Right renal cortex interstitium (tissue), 3 donors: ENCODE results near the gene TMEM150B. TPM values are rescaled to one million over a fixed set of nuclear protein-coding genes. Genes with fewer than 3 reads are reported as not detected.

Experiments used
- DNase-seq, 3 donors: peaks; one replicate each; pipeline ENCODE4 v3.0.0-alpha.2; 2013; ENCODE audit warnings: low read depth in 3 of 3, low spot score in 2 of 3
- polyA plus RNA-seq, 3 donors: library from polyadenylated mRNA; unstranded; fragments of 120-200 nt; gene quantifications; one replicate each; pipeline ENCODE4 v1.2.1, GENCODE V29; 2013; ENCODE audit not compliant: insufficient read length in 3 of 3

TMEM150B gene
- polyA plus RNA-seq, 3 donors: 0.83 to 1.6 (median 1.1) TPM

- peak; percentile 82 to 94 (median 83) for DNase-seq
Measured at GRCh38 chr19:55279770-55280643, 45.1 kb downstream of the TMEM150B start, which contains the start of gene HSPBP1. HSPBP1 (minus strand) TSS chr19:55280110; CDS start chr19:55279608, 502 bp downstream.

GRCh38 chr19:55279340-55279739 is 45.8 kb downstream of the TMEM150B start:
- DNase-seq: no peak

- DNase-seq: no peak
Measured at GRCh38 chr19:55278391-55279135, 46.6 kb downstream of the TMEM150B start.

- DNase-seq: no peak
Measured at GRCh38 chr19:55277494-55277893, 47.6 kb downstream of the TMEM150B start.

- DNase-seq: no peak
Measured at GRCh38 chr19:55276720-55277430, 48.3 kb downstream of the TMEM150B start.

- no peak for DNase-seq
Measured at GRCh38 chr19:55275851-55276719, 49.1 kb downstream of the TMEM150B start.

GRCh38 chr19:55273978-55274707 is 51.0 kb downstream of the TMEM150B start:
- no peak for DNase-seq

- DNase-seq: no peak
Measured at GRCh38 chr19:55272142-55272541, 53.0 kb downstream of the TMEM150B start.

GRCh38 chr19:55270172-55270942 is 54.8 kb downstream of the TMEM150B start:
- no peak for DNase-seq

GRCh38 chr19:55269299-55269698 is 55.8 kb downstream of the TMEM150B start:
- DNase-seq: no peak

- DNase-seq: no peak
Measured at GRCh38 chr19:55266840-55267239, 58.3 kb downstream of the TMEM150B start.

GRCh38 chr19:55266404-55266803 is 58.7 kb downstream of the TMEM150B start:
- no peak for DNase-seq

- no peak for DNase-seq
Measured at GRCh38 chr19:55265723-55266386, 59.3 kb downstream of the TMEM150B start.

- DNase-seq: no peak
Measured at GRCh38 chr19:55265173-55265572, 60.0 kb downstream of the TMEM150B start.

GRCh38 chr19:55264531-55264930 is 60.6 kb downstream of the TMEM150B start:
- no peak for DNase-seq
